ENCODE measurements around the gene NKD2. TPM values are rescaled to one million over a fixed set of nuclear protein-coding genes. Genes with fewer than 3 reads are reported as not detected.
A peak's percentile ranks its signal among the peaks of the same experiment; 100 is the strongest.
"Not testable (repeated sequence)": the region's sequence is repeated elsewhere in the genome, so short reads cannot be mapped to it uniquely, and the experiment has no call there.

The NKD2 gene
- total RNA-seq, 1 donor from 2014 or later: 12.7 TPM

GRCh38 chr5:1014346-1014745 lies 5.7 kb downstream of the NKD2 start:
- DNase-seq: no peak

DNA sequence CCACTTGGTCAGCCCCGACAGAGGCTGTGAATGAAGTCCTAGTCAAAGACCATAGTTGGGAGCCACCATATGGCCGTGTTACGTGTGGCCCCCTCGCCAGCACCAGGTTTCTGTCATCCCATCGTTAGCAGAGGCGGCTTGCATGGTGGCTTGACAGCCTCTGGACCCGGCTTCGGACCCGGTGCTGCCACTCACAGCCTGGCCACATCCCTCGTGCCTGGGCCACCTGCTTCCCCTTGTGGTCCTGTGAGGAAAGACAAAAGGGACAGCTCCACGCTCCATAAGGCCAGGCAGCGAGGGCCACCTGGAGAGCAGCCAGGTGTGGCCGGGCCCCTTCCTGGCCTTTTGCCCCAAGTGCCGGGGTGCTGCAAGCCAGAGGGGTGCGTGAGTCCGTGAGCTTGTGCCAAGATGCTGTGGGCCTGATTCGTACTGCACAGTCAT lies 6.2 kb downstream of the NKD2 start:
- DNase-seq: no peak

DNA sequence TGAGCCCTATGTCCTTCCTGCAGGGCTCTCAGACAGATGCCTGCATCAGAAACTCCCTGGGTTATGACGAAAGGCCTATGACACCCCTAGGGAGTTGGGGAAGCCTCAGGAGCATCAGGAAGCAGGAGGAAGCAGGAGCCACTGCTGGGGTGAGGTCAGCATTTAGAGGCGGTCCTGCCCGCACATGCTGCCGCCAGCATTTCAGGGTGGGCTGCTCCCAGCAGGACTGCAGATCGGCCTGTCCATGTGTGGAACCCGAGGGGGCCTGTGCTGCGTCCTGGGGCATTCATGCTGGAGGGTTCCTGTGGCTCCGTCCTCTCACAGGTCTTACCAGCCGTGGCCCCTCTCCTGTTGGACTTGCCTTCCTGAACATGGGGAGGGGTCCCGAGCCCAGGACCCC lies 6.9 kb downstream of the NKD2 start:
- no peak for DNase-seq

DNA sequence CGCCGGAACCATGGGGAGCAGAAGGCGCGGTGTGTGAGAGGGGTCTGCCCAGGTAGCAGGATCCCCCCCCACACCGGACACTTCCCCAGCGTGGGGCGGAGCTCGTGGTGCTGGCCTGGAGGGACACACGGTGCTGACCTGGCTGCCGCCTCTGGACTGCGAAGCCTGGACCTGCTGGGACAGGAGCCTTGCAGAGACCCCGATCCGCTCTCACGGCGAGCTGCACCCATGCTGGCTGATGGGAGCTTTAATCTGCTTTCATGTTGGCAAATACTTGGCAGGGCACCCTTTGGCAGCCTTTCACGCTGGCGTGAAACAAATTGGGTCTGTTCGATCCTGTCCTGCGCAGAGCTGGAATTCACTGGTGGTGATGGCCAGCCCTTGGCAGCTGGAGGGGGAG lies 7.4 kb downstream of the NKD2 start:
- DNase-seq: no peak

- DNase-seq: no peak
Measured at GRCh38 chr5:1016476-1016875, 7.9 kb downstream of the NKD2 start.

DNA sequence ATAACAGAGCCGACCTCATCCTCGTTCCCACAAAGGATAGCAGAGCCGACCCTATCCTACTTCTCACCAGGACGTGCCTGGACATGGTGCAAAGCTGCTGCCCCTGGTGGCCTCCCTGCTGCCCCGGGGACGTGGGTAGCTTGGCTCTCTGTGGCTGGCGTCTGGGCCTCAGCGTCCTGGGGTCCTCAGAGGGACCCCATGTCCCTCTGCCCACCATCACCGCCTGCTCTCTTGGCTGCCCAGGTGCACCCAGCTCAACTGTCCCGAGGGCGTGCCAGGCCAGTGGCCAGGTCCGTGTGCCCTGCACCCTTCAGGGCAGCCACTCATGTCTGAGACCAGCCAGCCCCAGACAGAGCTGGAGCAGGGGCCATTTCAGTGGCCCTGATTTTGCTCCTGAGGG lies 8.5 kb downstream of the NKD2 start:
- no peak for DNase-seq

DNA sequence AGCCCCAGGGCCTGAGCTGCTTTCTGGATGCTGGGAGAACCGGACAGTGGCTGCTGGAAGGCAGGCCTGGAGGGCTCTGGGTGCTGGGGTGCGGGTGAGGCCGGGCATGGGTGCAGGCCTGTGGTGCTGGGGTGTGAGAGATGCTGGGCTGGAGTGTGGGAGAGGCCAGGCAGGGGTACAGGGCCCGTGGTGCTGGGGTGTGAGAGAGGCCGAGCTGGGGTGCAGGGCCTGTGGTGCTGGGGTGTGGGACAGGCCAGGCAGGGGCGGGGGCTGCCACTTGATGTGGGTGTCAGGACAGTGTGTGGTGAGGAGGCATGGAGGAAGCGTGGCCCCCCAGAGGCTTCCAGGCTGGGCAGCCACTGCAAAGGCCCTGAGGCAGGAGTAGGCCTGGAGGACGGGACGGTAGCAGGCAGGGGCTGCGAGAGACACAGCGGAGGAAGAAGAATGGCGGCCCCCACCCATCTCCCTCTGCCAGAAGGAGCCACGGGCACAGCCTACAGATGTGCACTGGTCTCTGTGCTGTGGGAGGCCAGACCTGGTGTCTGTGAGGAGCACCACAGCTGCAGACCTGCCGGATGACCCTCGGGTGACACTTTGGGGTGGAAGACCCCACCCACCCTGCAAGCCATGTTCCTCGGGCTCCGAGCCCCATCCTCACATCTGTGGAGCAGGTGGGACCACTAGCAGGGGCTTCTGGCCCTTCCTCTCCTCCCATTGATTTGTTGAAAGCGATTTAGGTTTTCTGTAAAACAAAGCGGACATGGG lies 9.3 kb downstream of the NKD2 start:
- DNase-seq: no peak

GRCh38 chr5:1018596-1018995 lies 10.0 kb downstream of the NKD2 start:
- DNase-seq: no peak

- DNase-seq: no peak
Measured at GRCh38 chr5:1019001-1019905, 10.7 kb downstream of the NKD2 start.

DNA sequence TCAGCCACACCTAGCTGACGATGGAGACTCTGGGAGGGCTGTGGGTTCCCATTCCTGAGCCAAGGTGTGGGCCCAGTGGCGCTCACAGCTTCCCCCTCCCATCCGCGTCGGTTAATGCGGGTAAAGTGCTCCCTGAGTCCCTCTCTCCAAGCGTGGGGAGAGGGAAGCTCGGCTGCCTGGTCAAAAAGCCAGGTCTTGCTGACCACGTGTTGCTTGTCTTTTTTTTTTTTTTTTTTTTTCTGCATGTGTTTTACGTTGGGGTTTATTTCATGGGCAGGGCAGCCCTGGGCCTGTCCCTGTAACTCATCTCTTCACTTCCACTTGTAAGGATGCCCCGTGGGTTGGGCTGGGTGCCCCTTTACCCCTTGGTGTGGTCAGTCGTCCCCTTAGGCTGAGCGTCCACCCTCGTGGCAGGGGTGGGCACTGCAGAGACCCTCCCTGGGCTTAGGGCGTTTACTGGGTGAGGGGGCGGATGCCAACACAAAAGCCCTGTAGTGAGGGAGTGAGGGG lies 11.9 kb downstream of the NKD2 start:
- no peak for DNase-seq

DNA sequence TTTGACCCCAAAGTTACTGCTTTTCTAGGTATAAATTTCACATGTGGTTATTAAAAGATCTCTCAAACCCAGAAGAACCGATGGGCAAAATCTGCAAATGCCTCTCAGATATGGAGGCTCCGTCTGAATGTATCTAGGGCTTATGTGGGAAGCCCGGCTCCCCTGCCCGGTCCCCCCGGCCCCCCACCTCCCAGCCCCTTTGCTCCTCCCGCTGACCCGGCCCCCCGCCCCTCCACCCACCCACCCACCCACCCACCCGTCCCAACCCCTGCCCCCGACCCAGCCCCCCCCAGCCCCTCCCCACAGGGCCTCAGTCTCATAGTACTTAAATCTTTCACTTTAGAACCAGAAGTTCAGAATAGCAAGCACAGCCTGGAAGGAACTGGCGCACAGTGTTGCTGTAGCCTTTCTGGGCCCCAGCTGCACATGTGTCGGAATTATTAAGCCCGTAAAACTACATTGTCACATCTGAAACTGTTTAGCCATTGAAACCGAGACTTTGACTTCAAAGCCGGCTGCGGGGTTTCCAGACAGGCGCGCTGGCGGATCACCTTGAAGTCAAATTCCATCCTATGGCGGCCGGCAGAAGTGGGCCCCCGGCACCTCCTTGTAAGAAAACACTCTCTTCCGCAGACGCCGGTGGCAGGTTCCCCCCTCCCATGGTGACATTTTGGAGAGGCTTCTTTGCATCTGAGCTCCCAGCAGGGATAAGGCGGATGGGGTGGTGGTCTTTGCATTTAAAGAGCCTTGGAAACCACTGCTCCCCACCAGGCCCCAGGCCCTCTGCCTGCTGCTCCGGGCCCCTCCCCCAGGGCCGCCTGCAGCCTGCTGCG lies 12.8 kb downstream of the NKD2 start:
- DNase-seq: peak; percentile 87

GRCh38 chr5:1021969-1022336 lies 13.4 kb downstream of the NKD2 start:
- not testable (repeated sequence) for DNase-seq

GRCh38 chr5:1026700-1027621 lies 18.4 kb downstream of the NKD2 start:
- no peak for DNase-seq

DNA sequence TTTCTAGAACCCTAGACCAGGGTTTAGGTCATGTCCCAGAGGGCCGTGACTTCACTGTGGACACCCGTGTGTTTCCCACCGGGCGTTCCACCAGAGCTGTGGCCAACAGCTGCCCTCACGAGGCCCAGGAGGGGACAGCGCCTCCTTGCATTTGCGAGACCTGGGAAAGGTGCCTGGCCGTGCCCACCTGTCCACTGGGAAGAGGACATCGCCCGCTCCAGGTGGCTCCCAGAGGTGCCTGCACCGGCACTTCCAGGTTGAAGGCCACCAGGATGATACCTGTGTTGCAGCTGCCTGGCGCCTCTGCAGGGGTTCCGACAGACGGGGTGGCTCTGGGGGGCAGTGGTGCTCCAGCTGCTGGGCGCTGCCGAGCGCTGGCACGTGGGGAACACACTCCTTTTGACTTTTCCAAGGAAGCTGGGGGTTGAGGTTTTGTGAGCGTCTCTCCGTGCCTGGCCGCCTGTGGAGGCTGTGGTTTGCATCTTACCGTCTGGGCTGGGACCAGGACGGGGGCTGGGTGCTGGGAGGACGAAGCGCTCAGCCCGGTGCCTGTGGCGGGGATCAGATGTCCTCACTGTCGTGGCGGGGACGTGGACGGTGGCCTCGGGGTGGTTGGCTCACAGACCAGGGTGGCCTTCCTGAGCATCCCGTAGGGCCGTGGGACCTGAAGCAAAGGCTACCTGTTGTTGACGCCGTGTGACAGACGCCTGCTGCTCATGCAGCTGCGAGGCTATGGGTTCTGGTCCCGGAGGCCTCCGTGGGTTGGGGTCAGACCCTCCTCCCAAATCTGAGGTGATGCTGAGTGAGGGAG lies 19.2 kb downstream of the NKD2 start:
- DNase-seq: no peak

- no peak for DNase-seq
Measured at GRCh38 chr5:1028481-1029281, 20.1 kb downstream of the NKD2 start.

DNA sequence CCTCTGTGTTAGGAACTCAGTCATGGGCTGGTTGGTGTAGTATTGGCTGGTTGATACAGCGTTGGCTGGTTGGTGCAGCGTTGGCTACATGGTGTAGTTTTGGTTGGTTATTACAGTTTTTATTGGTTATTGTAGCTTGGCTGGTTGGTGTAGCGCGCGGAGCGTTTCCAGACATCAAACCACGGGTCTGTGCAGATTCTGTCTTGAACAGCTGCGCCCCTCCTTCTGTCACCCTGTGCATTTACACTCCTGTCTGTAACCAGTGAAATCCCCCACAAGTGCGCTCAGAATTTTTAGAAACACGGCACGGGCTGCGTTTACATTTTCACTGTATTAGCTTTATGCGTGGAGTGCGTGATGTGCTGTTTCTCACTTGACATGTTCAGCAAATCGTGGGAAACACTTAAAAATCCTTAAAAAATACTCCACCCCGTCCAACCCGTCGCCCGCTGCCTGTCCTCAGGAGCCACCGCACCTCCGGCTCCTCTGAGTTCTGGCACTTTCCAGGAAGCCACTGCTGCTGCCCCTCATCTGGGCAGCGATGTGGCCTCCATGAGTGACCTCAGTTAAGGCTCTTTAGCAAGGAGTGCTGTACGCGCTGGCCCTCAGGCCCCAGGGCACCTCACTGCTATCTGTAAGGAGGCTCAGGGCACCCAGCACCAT lies 20.8 kb downstream of the NKD2 start:
- DNase-seq: no peak

DNA sequence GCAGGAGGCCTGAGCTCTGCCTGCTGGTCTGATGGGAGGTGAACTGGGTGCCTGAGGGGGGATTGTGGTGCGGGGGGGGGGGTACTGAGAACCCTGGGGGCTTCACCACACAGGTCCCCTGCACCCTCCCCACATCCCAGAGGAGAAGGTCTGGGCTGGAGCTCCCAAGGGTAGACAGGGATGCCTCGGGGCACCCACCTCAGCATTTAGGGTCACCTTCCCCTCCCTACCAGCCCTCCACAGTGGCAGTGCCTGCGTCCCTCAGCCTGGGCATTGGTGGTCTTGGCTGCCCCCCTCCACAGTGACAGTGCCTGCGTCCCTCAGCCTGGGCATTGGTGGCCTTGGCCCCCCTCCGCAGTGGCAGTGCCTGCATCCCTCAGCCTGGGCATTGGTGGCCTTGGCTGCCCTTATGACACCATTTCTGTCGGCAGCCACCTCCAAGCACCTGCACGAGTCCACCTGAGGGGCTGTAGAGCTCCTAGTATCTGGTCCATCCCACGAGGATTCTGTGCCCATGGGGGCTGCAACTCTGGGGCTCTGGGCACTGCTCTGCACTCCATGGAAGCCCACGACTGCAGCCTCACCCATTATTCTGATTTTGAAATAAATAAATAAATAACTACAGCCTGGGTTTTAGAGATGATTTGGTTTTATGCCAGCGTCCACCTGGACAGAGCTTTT lies 21.5 kb downstream of the NKD2 start:
- DNase-seq: no peak

- no peak for DNase-seq
Measured at GRCh38 chr5:1030801-1031271, 22.2 kb downstream of the NKD2 start.

All from skin of body (tissue), 2 donors.